Muscle of leg (tissue), 11 donors: ENCODE results near the gene USF2. TPM values are rescaled to one million over a fixed set of nuclear protein-coding genes. Genes with fewer than 3 reads are reported as not detected.

ENCODE experiments used
- DNase-seq: peaks from one replicate; pipeline ENCODE4 v3.0.0; 2013
- H3K27ac ChIP-seq: one replicate; pipeline ENCODE4 v1.5.1; 2013; ENCODE audit warnings: mild to moderate bottlenecking, low read length, control low read depth
- H3K27me3 ChIP-seq: one replicate; pipeline ENCODE4 v1.6.1; 2013; ENCODE audit warnings: low read length; ENCODE audit not compliant: control insufficient read depth, insufficient read depth
- H3K36me3 ChIP-seq: one replicate; pipeline ENCODE4 v1.6.1; 2013; ENCODE audit warnings: low read length; ENCODE audit not compliant: control insufficient read depth, insufficient read depth
- H3K4me1 ChIP-seq: one replicate; pipeline ENCODE4 v1.6.1; 2013; ENCODE audit warnings: low read length; ENCODE audit not compliant: control insufficient read depth, insufficient read depth
- H3K4me3 ChIP-seq: one replicate; pipeline ENCODE4 v1.5.1; 2013; ENCODE audit warnings: low read length, control low read depth
- H3K9me3 ChIP-seq: replicated peaks from 2 replicates; pipeline ENCODE4 v1.6.1; 2013; ENCODE audit warnings: low read depth, low read length; ENCODE audit not compliant: control insufficient read depth
- WGBS: methylation state at CpG from one replicate; pipeline ENCODE4 v1.1.5; 2013; ENCODE audit warnings: missing lambda C conversion rate; ENCODE audit not compliant: insufficient coverage; 5-methylcytosine and 5-hydroxymethylcytosine counted together
- polyA plus RNA-seq, 8 donors: library from polyadenylated mRNA; unstranded; fragments of 120-200 nt; gene quantifications; one replicate each; pipeline versions ENCODE4 v1.2.1 to v1.2.3, GENCODE V29; 2013; ENCODE audit warnings: inconsistent platforms in 1 of 8, low replicate concordance in 1 of 8; ENCODE audit not compliant: insufficient read length in 8 of 8, insufficient read depth in 1 of 8
- total RNA-seq: library from RNA; stranded (reverse); fragments of 120-200 nt; gene quantifications from one replicate; pipeline ENCODE4 v1.2.4, GENCODE V29; 2013

The USF2 gene
- total and polyA plus RNA-seq, 9 donors: 44.9 to 132 (median 107) TPM

DNA sequence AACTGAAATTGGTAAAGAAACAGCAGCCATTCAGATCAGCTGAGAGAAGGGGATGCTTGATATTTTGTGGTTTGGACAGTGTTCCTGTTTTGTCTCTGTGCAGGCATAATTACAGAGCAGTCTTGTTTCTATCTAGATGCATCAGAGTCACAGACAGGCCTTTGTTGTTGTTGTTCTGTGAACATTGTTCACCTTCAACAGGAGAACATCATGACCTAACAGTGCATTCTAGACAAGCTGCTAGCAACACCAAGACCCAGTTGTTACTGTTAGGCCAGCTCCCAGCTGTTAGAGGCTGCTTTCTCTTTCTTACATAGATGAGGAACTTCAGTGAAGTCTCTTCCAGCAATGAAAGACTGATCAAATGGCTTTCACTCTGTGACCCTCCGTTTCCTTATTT, 28.4 kb upstream of the USF2 start:
- no peak for DNase-seq
- Histone ChIP-seq H3K27me3 (no peaks in the 10 kb centered on the region), H3K27ac (no peak overlapping the region), H3K36me3 (no peaks in the 10 kb centered on the region), H3K4me3 (no peak overlapping the region), H3K4me1 (no peaks in the 10 kb centered on the region), H3K9me3 (peaks cover 13% of the 10 kb centered on the region)
- no CpG with 5 or more reads among the region's 1 CpG for WGBS

DNA sequence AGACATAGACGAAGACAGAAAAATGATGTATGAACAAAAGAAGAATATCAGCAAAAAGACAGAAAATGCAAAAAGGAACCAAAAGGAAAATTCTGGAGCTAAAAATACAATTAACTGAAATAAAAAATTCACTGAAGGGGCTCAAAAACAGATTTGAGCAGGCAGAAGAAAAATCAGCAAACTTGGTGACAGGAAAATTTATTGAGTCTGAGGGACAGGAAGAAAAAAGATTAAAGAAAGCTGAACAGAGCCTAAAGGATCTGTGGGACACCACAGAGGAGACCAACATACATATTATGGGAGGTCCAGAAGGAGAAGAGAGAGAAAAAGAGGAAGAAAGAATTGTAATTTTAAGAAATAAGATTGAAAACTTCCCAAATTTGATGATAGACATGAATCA, 27.3 kb upstream of the USF2 start:
- Histone ChIP-seq H3K27ac (no peak overlapping the region), H3K4me1 (no peaks in the 10 kb centered on the region), H3K4me3 (no peak overlapping the region), H3K27me3 (peaks cover 4% of the 10 kb centered on the region), H3K9me3 (peaks cover 13% of the 10 kb centered on the region), H3K36me3 (no peaks in the 10 kb centered on the region)
- no CpG with 5 or more reads among the region's 1 CpG for WGBS
- DNase-seq: no peak

DNA sequence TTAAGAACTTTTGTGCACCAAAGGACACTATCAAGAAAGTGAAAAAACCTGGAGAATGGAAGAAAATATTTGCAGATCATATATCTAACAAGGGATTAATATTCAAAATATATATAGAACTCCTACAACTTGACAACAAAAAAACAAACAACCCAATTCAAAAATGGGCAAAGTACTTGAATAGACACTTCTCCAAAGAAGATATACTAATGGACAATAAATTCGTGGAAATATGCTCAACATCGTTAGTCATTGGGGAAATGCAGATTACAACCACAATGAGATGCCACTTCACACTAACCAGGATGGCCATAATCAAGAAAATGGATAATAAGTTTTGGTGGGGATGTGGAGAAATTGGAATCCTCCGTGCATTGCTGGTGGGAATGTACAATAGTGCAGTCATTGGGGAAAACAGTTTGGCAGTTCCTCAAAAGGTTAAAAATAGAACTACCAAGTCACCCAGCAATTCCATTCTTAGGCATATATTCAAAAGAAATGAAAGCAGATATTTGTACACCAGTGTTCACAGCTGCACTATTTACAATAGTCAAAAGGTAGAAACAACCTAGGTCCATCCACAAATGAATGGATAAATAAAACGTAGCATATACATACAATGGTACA, 22.2 kb upstream of the USF2 start:
- WGBS: no CpG with 5 or more reads among the region's 4 CpGs
- Histone ChIP-seq H3K27ac (no peak overlapping the region), H3K36me3 (no peaks in the 10 kb centered on the region), H3K27me3 (peaks cover 43% of the 10 kb centered on the region), H3K4me3 (no peak overlapping the region), H3K4me1 (peaks cover 8% of the 10 kb centered on the region), H3K9me3 (peaks cover 4% of the 10 kb centered on the region)
- no peak for DNase-seq

DNA sequence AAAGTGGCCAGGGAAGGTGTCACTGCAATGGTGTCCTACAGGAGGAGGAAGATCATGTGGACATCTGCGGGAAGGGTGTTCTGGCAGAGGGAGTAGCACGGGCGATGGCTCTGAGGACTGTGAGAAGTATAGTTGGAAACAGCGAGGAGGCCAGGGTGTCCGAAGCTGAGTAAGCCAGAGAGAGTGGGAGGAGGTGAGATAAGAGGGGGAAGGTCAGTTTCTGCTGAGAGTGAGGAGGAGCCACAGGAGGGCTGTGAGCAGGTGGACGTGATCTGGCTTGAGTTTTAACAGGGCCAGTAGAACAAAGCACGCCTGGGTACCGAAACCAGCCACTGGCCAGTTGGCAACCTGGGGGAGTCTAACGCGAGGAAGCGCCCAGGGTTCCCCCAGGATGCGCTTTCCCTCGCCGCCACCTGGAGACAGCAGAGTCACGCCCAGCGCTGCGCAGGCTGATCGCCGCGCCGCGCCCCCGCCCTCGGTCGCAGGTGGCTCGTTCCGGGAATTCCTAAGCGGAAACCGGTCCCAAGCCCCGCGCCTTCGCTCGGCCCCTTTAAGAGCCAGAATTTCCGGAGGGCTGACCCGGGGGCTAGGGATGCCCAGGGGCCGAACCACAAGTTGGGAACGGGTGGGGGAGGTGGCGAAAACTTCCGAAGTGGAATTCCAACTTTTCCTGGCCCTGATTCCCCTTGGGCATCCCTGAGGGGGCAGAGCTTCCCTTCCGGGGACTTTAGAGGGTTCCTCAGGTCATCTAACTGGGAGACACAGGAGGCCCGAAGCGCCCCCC, 21.0 kb upstream of the USF2 start:
- Histone ChIP-seq H3K9me3 (no peaks in the 10 kb centered on the region), H3K4me3 (peak overlapping the region; percentile 35), H3K27ac (peak overlapping the region; percentile 55), H3K27me3 (peaks cover 44% of the 10 kb centered on the region), H3K4me1 (peaks cover 8% of the 10 kb centered on the region), H3K36me3 (no peaks in the 10 kb centered on the region)
- no peak for DNase-seq
- 2% methylated on average over 37 of the region's 42 CpGs for WGBS

DNA sequence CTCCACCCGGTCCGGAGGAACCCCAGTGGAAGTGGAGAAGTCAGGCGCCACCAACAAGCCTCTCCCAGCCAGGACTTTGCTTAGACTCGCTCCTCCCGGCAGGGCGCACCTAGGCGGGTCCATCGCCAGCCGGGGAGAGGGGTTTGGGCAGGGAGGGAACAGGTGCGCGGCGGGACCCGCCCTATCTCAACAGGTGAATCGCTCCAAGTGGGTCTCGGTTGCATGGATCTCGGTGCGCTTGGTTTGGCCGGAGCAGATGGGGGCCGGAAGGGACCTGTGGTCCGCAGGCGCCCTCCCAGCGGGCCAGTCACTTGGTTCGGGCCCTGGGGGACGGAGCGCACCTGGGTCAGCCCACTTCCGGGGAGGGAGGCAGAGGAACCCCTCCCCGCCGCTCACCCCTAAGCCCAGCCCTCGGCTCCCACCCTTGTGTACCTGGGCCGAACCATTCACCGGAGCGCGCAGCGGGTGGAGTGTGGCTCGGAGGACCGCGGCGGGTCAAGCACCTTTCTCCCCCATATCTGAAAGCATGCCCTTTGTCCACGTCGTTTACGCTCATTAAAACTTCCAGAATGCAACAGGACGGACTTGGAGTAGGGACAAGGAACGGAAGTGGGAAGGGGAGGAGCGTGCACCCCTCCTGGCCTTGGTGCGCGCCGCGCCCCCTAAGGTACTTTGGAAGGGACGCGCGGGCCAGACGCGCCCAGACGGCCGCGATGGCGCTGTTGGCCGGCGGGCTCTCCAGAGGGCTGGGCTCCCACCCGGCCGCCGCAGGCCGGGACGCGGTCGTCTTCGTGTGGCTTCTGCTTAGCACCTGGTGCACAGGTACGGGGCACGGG, 20.2 kb upstream of the USF2 start, which contains the start of gene LSR:
Gene LSR, plus strand, starts transcription at position 693 of the 836 bp plus-strand sequence. Its CDS starts 21 bp downstream, at position 714.
- peak within 1 kb of the TSS; percentile 35 for H3K4me3 ChIP-seq
- peaks cover 44% of the 10 kb centered on the region for H3K27me3 ChIP-seq
- peak within 1 kb of the TSS; percentile 55 for H3K27ac ChIP-seq
- peaks cover 8% of the 10 kb centered on the region for H3K4me1 ChIP-seq
- WGBS: under 1% methylated on average over 62 of the region's 69 CpGs
- no peak for DNase-seq
- no peaks in the 10 kb centered on the region for H3K9me3 ChIP-seq
- H3K36me3 ChIP-seq: no peaks in the 10 kb centered on the region

DNA sequence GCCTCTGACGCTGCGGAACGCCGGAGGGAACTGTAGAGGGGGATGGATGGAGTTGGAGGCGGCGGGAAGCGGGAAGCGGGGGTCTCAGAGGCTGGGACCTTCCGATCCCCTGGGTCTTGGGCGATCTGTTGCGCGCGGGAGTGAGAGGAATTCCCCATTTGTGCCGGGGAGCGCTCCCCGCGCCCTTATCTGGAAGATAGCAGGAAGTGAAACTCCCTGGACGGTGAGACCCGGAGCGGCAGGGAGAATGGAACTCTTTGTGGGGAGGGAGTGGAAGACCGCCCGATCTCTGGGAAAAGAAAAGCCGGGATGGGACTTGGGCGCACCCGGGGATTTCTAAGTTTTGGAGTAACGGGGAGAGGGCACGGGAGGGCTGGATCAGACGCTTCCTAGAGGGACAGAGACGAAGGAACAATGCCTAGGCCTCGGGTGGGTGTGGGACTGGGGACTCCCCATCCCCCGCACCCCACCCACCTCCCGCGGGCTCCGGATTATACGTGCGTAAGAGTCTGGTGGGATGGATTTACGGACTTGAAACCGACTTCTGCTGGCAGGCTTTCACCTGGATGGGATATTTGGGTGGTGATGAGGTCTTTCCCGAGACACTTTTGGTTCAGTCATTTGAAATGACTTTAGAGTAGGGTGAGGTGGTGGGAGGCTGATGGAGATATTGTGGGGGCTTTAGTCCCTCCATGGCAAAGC, 19.5 kb upstream of the USF2 start:
- Histone ChIP-seq H3K4me1 (peaks cover 8% of the 10 kb centered on the region), H3K27me3 (peaks cover 44% of the 10 kb centered on the region), H3K27ac (no peak overlapping the region), H3K4me3 (peak overlapping the region; percentile 29), H3K36me3 (no peaks in the 10 kb centered on the region), H3K9me3 (no peaks in the 10 kb centered on the region)
- 1% methylated on average over 29 of the region's 39 CpGs for WGBS
- no peak for DNase-seq

DNA sequence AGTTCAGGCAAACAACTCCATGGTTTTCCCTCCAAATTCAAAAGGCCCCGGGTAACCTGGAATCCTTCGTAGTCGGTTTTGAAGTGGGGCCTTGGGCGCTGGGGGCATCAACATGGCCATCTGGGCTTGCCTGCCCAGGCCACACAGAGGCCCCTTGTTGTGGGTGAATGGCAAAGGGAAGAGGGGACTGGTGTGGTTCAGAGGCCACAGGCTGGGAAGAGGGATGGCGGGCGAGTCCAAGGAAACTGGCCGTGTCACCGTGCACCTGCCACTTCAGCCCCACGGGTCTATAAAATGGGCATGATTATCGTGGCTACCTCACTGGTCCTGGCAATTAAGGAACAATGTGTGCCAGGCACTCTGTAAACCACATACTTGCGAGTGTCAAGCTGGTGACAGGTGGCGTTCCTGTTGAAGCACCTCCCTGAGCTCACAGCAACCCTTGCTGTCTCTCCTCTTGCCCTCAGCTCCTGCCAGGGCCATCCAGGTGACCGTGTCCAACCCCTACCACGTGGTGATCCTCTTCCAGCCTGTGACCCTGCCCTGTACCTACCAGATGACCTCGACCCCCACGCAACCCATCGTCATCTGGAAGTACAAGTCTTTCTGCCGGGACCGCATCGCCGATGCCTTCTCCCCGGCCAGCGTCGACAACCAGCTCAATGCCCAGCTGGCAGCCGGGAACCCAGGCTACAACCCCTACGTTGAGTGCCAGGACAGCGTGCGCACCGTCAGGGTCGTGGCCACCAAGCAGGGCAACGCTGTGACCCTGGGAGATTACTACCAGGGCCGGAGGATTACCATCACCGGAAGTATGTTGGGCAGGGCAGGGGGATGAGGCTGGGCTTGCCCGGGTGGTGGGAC, 18.7 kb upstream of the USF2 start:
- H3K9me3 ChIP-seq: no peaks in the 10 kb centered on the region
- H3K36me3 ChIP-seq: no peaks in the 10 kb centered on the region
- H3K4me3 ChIP-seq: no peak overlapping the region
- H3K27ac ChIP-seq: no peak overlapping the region
- 90% methylated on average over 29 of the region's 34 CpGs for WGBS
- H3K4me1 ChIP-seq: peaks cover 8% of the 10 kb centered on the region
- H3K27me3 ChIP-seq: peaks cover 46% of the 10 kb centered on the region
- DNase-seq: no peak

DNA sequence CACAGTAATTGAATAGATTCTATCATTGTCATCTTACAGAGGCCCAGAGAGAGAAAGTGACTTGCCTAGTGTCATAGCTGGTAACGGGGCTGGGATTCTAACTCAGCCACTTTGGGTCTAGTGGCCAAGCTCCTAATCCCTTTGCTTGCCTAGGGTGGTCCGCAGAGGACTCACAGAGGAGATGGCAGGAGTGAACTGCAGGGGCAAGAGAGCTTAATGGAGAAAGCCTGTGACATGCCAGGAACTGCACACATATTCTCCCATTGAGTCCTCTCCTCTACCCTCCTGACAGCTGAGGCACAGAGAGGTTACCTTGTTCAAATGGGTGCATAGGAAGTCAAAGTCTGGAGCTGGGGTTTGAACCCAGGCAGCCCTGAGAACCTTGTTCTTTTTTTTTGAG, 17.3 kb upstream of the USF2 start:
- no peaks in the 10 kb centered on the region for H3K9me3 ChIP-seq
- no peak overlapping the region for H3K4me3 ChIP-seq
- peaks cover 8% of the 10 kb centered on the region for H3K4me1 ChIP-seq
- no peak for DNase-seq
- no peak overlapping the region for H3K27ac ChIP-seq
- H3K27me3 ChIP-seq: peaks cover 42% of the 10 kb centered on the region
- H3K36me3 ChIP-seq: no peaks in the 10 kb centered on the region
- WGBS: 43% methylated on average over 1 of the region's 2 CpGs
